Skeletal muscle cell (primary cell): ENCODE data around the gene TGIF2.
"Not testable (repeated sequence)": the region's sequence is repeated elsewhere in the genome, so short reads cannot be mapped to it uniquely, and the experiment has no call there.

Source experiments
- DNase-seq: peaks from one replicate; pipeline ENCODE4 v3.0.0-alpha.2; 2010; ENCODE audit warnings: low read depth
- H3K4me3 ChIP-seq: 2 replicates; pipeline ENCODE4 v1.5.1; 2011; ENCODE audit warnings: low read depth, mild to moderate bottlenecking, control low read depth, low read length, moderate library complexity

The TGIF2 gene

GRCh38 chr20:36638876-36639400, 65.5 kb downstream of the TGIF2 start:
- DNase-seq, H3K4me3 ChIP-seq: not testable (repeated sequence)

- DNase-seq: no peak
- no peak overlapping the region for H3K4me3 ChIP-seq
Observed at GRCh38 chr20:36641506-36641843, 68.1 kb downstream of the TGIF2 start.

GRCh38 chr20:36642136-36642535, 68.7 kb downstream of the TGIF2 start:
- no peak for DNase-seq
- no peak overlapping the region for H3K4me3 ChIP-seq
